HG02678 (cell line): ENCODE data around the gene PRKAG2.

ENCODE experiments used
- ATAC-seq: cut with Tn5 transposase; IDR thresholded peaks from one replicate; pipeline ENCODE4 v1.9.1; 2021; ENCODE audit warnings: mild to moderate bottlenecking, moderate library complexity; ENCODE audit not compliant: unreplicated experiment

Gene PRKAG2

GRCh38 chr7:151631953-151632749 lies 244.8 kb downstream of the PRKAG2 start:
- ATAC-seq, result peak; percentile 73

- no peak for ATAC-seq
These were observed 245.4 kb downstream of the PRKAG2 start for GRCh38 chr7:151631570-151631952.

GRCh38 chr7:151630851-151631569 lies 245.9 kb downstream of the PRKAG2 start:
- no peak for ATAC-seq

- ATAC-seq, result no peak
These were observed 246.6 kb downstream of the PRKAG2 start for GRCh38 chr7:151630358-151630757.

GRCh38 chr7:151629713-151630272 lies 247.1 kb downstream of the PRKAG2 start:
- ATAC-seq, result no peak

GRCh38 chr7:151628846-151629604 lies 247.9 kb downstream of the PRKAG2 start:
- no peak for ATAC-seq

GRCh38 chr7:151626422-151627115 lies 250.3 kb downstream of the PRKAG2 start:
- no peak for ATAC-seq

GRCh38 chr7:151625606-151626005 lies 251.3 kb downstream of the PRKAG2 start:
- no peak for ATAC-seq

GRCh38 chr7:151624246-151624928 lies 252.5 kb downstream of the PRKAG2 start:
- ATAC-seq, result no peak

GRCh38 chr7:151623766-151624165 lies 253.1 kb downstream of the PRKAG2 start:
- ATAC-seq, result no peak

- no peak for ATAC-seq
These were observed 255.0 kb downstream of the PRKAG2 start for GRCh38 chr7:151621961-151622360.

GRCh38 chr7:151616443-151617213 lies 260.3 kb downstream of the PRKAG2 start:
- no peak for ATAC-seq

- ATAC-seq, result no peak
These were observed 261.1 kb downstream of the PRKAG2 start for GRCh38 chr7:151615784-151616183.

GRCh38 chr7:151615058-151615457 lies 261.9 kb downstream of the PRKAG2 start:
- no peak for ATAC-seq

GRCh38 chr7:151614019-151614418 lies 262.9 kb downstream of the PRKAG2 start:
- ATAC-seq, result no peak

GRCh38 chr7:151611878-151612277 lies 265.0 kb downstream of the PRKAG2 start:
- ATAC-seq, result no peak

GRCh38 chr7:151611041-151611440 lies 265.9 kb downstream of the PRKAG2 start:
- no peak for ATAC-seq

GRCh38 chr7:151608031-151608551 lies 268.8 kb downstream of the PRKAG2 start:
- ATAC-seq, result no peak

GRCh38 chr7:151607464-151607867 lies 269.4 kb downstream of the PRKAG2 start:
- no peak for ATAC-seq
